DND-41 (cell line): ENCODE measurements around the gene FAF1.
"Not testable (repeated sequence)": the region's sequence is repeated elsewhere in the genome, so short reads cannot be mapped to it uniquely, and the experiment has no call there.

Experiments
- ATAC-seq: fragments of 200-7000 bp; cut with Tn5 transposase; 3 replicates; pipeline ENCODE4 v1.9.1; 2021; ENCODE audit warnings: low read depth; ENCODE audit not compliant: insufficient read depth
- DNase-seq: peaks from one replicate; pipeline ENCODE4 v3.0.0-alpha.2; 2020
- H2AFZ ChIP-seq: 2 replicates; pipeline ENCODE4 v1.6.0; 2012; ENCODE audit warnings: low read depth, low read length
- H3K27ac ChIP-seq: 2 replicates; pipeline ENCODE4 v1.5.1; 2012; ENCODE audit warnings: low read length, inconsistent platforms
- H3K27me3 ChIP-seq: fragments of 200-600 bp; sonication (generic); 2 replicates; pipeline ENCODE4 v1.6.0; 2012; ENCODE audit warnings: low read length, mild to moderate bottlenecking, inconsistent platforms; ENCODE audit not compliant: insufficient read depth, poor library complexity
- H3K36me3 ChIP-seq: 2 replicates; pipeline ENCODE4 v1.5.1; 2012; ENCODE audit warnings: low read length, inconsistent platforms; ENCODE audit not compliant: insufficient read depth
- H3K4me1 ChIP-seq: 2 replicates; pipeline ENCODE4 v1.5.1; 2012; ENCODE audit warnings: mild to moderate bottlenecking, low read length; ENCODE audit not compliant: insufficient read depth
- H3K4me2 ChIP-seq: 2 replicates; pipeline ENCODE4 v1.6.0; 2012; ENCODE audit warnings: mild to moderate bottlenecking, moderate library complexity, low read length, inconsistent platforms; ENCODE audit not compliant: insufficient read depth
- H3K4me3 ChIP-seq, 2 experiments: fragments of 200-600 bp in 1 of 2; shearing (Covaris generic) in 1 of 2; 2 replicates each; pipeline ENCODE4 v1.5.1; 2012 to 2016; ENCODE audit warnings: inconsistent platforms in 2 of 2, low read length in 2 of 2, mild to moderate bottlenecking in 2 of 2, low read depth in 1 of 2, moderate library complexity in 1 of 2
- H3K79me2 ChIP-seq: 2 replicates; pipeline ENCODE4 v1.6.0; 2012; ENCODE audit warnings: low read length, inconsistent platforms; ENCODE audit not compliant: insufficient read depth
- H3K9ac ChIP-seq: 2 replicates; pipeline ENCODE4 v1.6.0; 2012; ENCODE audit warnings: low read depth, mild to moderate bottlenecking, inconsistent platforms, low read length, moderate library complexity
- H3K9me3 ChIP-seq: 2 replicates; pipeline ENCODE4 v1.5.1; 2012; ENCODE audit warnings: low read length, moderate library complexity, mild to moderate bottlenecking, inconsistent platforms; ENCODE audit not compliant: insufficient read depth, severe bottlenecking
- H4K20me1 ChIP-seq: 2 replicates; pipeline ENCODE4 v1.6.0; 2012; ENCODE audit warnings: low read length; ENCODE audit not compliant: insufficient read depth
- CTCF ChIP-seq: IDR thresholded peaks from 2 replicates; pipeline ENCODE4 v1.5.1; 2012; ENCODE audit warnings: borderline replicate concordance, low read length, moderate library complexity, mild to moderate bottlenecking; ENCODE audit not compliant: poor library complexity, severe bottlenecking; ENCODE audit errors: extremely low read depth
- EZH2 ChIP-seq: IDR thresholded peaks from 3 replicates; pipeline ENCODE4 v1.6.1; 2012; ENCODE audit warnings: borderline replicate concordance, low read depth, mild to moderate bottlenecking, moderate library complexity, low read length, inconsistent platforms; ENCODE audit not compliant: severe bottlenecking

Gene FAF1

GRCh38 chr1:50878434-50878833 is 81.6 kb downstream of the FAF1 start:
- Histone ChIP-seq H3K4me2 (no peak overlapping the region), H3K9ac (no peak overlapping the region), H3K4me1 (0 out of 2 replicates have a peak, but pooled peaks cover 5% of the 10 kb centered on the region), H3K79me2 (peaks cover 94% of the 10 kb centered on the region), H2AFZ (no peak overlapping the region), H3K27me3 (no peaks in the 10 kb centered on the region), H3K27ac (no peak overlapping the region), H3K9me3 (no peaks in the 10 kb centered on the region), H4K20me1 (peaks cover 29% of the 10 kb centered on the region), H3K4me3 (no peak overlapping the region), H3K36me3 (no peaks in the 10 kb centered on the region)
- ATAC-seq (no peak), DNase-seq (no peak)
- no peak for TF ChIP-seq CTCF
- no peak for TF ChIP-seq EZH2

- Histone ChIP-seq H4K20me1 (peaks cover 32% of the 10 kb centered on the region), H3K9ac (no peak overlapping the region), H3K27ac (no peak overlapping the region), H3K4me3 (no peak overlapping the region), H3K36me3 (no peaks in the 10 kb centered on the region), H3K4me2 (no peak overlapping the region), H3K9me3 (no peaks in the 10 kb centered on the region), H2AFZ (no peak overlapping the region), H3K79me2 (peaks cover 94% of the 10 kb centered on the region), H3K4me1 (0 out of 2 replicates have a peak, but pooled peaks cover 5% of the 10 kb centered on the region), H3K27me3 (no peaks in the 10 kb centered on the region)
- TF ChIP-seq CTCF, result no peak
- DNase-seq (no peak), ATAC-seq (no peak)
Observed at GRCh38 chr1:50877641-50878040, 82.4 kb downstream of the FAF1 start.

GRCh38 chr1:50873458-50874187 is 86.4 kb downstream of the FAF1 start:
- Histone ChIP-seq H3K79me2 (peaks cover 90% of the 10 kb centered on the region), H3K4me2 (peak overlapping the region; percentile 38; the same call in 1 of the 2 replicates), H3K36me3 (no peaks in the 10 kb centered on the region), H3K9me3 (no peaks in the 10 kb centered on the region), H3K27ac (peak overlapping the region; percentile 29; the same call in 1 of the 2 replicates), H3K4me3 (peak overlapping the region in 1 of 2 experiments; percentile 31; a peak in 1 of 4 replicates), H2AFZ (no peak overlapping the region), H4K20me1 (peaks cover 27% of the 10 kb centered on the region), H3K9ac (no peak overlapping the region), H3K4me1 (0 out of 2 replicates have a peak, but pooled peaks cover 5% of the 10 kb centered on the region), H3K27me3 (no peaks in the 10 kb centered on the region)
- peak; percentile 76 for DNase-seq
- peak; percentile 91 for ATAC-seq
- TF ChIP-seq EZH2 (no peak), CTCF (peak; percentile 79)

GRCh38 chr1:50864845-50865244 is 95.2 kb downstream of the FAF1 start:
- H3K27ac ChIP-seq, H3K4me3 ChIP-seq, H3K36me3 ChIP-seq, ATAC-seq, H4K20me1 ChIP-seq, H3K27me3 ChIP-seq, H3K9ac ChIP-seq, H3K4me1 ChIP-seq, H3K9me3 ChIP-seq, H3K4me2 ChIP-seq, DNase-seq, H2AFZ ChIP-seq: not testable (repeated sequence)
- peaks cover 79% of the 10 kb centered on the region for H3K79me2 ChIP-seq
